ENCODE measurements around the gene CCR5. TPM values are rescaled to one million over a fixed set of nuclear protein-coding genes. Genes with fewer than 3 reads are reported as not detected.

Gene CCR5
- total RNA-seq, 1 experiment from 2014 or later: not detected

GRCh38 chr3:46395766-46396530, 25.2 kb downstream of the CCR5 start:
- Histone ChIP-seq H3K9me3 (ENCODE audit: control insufficient read depth in 1 of 2, insufficient read depth in 1 of 2, low read depth in 1 of 2, low read length in 2 of 2) (no peaks in the 10 kb centered on the region), H3K4me1 (ENCODE audit: control insufficient read depth in 1 of 2, insufficient read depth in 2 of 2, low read length in 2 of 2) (no peaks in the 10 kb centered on the region), H3K27me3 (ENCODE audit: insufficient read depth, low read length) (no peaks in the 10 kb centered on the region), H3K27ac (ENCODE audit: low read depth, low read length) (no peak overlapping the region), H3K9me2 (ENCODE audit: insufficient read depth) (no peaks in the 10 kb centered on the region), H3K36me3 (ENCODE audit: control insufficient read depth in 1 of 2, insufficient read depth in 2 of 2, low read length in 2 of 2) (no peaks in the 10 kb centered on the region), H4K20me1 (ENCODE audit: insufficient read depth) (no peaks in the 10 kb centered on the region), H3K9ac (ENCODE audit: low read length) (no peak overlapping the region), H3K79me2 (ENCODE audit: insufficient read depth, low read length) (no peaks in the 10 kb centered on the region), H3K4me3 (replicated peaks in 1 of 2; ENCODE audit: low read depth in 1 of 2, low read length in 2 of 2) (no peak overlapping the region), H3K4me2 (ENCODE audit: low read length) (no peak overlapping the region), H2AFZ (ENCODE audit: low read depth, low read length, poor library complexity, severe bottlenecking) (no peak overlapping the region)
- intact Hi-C loops (cut with micrococcal nuclease): no loop called here
- ChIA-PET RAD21 (ENCODE audit: low non-redundant PET in 1 of 2, low total read pairs in 2 of 2, uncharacterized antibody in 2 of 2, unreplicated experiment in 2 of 2) (no interaction called here), CTCF (no interaction called here), POLR2A (no interaction called here)
- BruUV-seq (replicated peaks): no TSS peak
- ATAC-seq (no peak), DNase-seq (ENCODE audit: low read depth, low spot score) (no peak)
- TF ChIP-seq CBX3 (IDR thresholded peaks at IDR 0.05; ENCODE audit: low read depth) (no peak), POLR2AphosphoS5 (IDR thresholded peaks at IDR 0.05; ENCODE audit: low read depth, low read length) (no peak)

- ATAC-seq (no peak), DNase-seq (ENCODE audit: low read depth, low spot score) (no peak)
- intact Hi-C loops (cut with micrococcal nuclease): no loop called here
- no peaks in the 10 kb centered on the region for H3K9me2 ChIP-seq (ENCODE audit: insufficient read depth)
- H3K9me3 ChIP-seq (ENCODE audit: control insufficient read depth in 1 of 2, insufficient read depth in 1 of 2, low read depth in 1 of 2, low read length in 2 of 2): no peaks in the 10 kb centered on the region
- no TSS peak for BruUV-seq (replicated peaks)
- H2AFZ ChIP-seq (ENCODE audit: low read depth, low read length, poor library complexity, severe bottlenecking): no peak overlapping the region
- H3K27ac ChIP-seq (ENCODE audit: low read depth, low read length): no peak overlapping the region
- H4K20me1 ChIP-seq (ENCODE audit: insufficient read depth): no peaks in the 10 kb centered on the region
- ChIA-PET RAD21 (ENCODE audit: low non-redundant PET in 1 of 2, low total read pairs in 2 of 2, uncharacterized antibody in 2 of 2, unreplicated experiment in 2 of 2) (no interaction called here), POLR2A (no interaction called here), CTCF (interaction anchor here (1.2 kb wide), 1 partner anchor 14 kb away, joined by 3 read pairs; no protein-coding TSS in a partner anchor)
- no peaks in the 10 kb centered on the region for H3K27me3 ChIP-seq (ENCODE audit: insufficient read depth, low read length)
- H3K36me3 ChIP-seq (ENCODE audit: control insufficient read depth in 1 of 2, insufficient read depth in 2 of 2, low read length in 2 of 2): no peaks in the 10 kb centered on the region
- H3K4me1 ChIP-seq (ENCODE audit: control insufficient read depth in 1 of 2, insufficient read depth in 2 of 2, low read length in 2 of 2): no peaks in the 10 kb centered on the region
- no peak overlapping the region for H3K4me2 ChIP-seq (ENCODE audit: low read length)
- H3K79me2 ChIP-seq (ENCODE audit: insufficient read depth, low read length): no peaks in the 10 kb centered on the region
- H3K9ac ChIP-seq (ENCODE audit: low read length): no peak overlapping the region
- no peak overlapping the region for H3K4me3 ChIP-seq (replicated peaks in 1 of 2; ENCODE audit: low read depth in 1 of 2, low read length in 2 of 2)
- TF ChIP-seq TCF7L2 (IDR thresholded peaks at IDR 0.05; ENCODE audit: borderline replicate concordance, extremely low read depth, insufficient read depth, insufficient read length) (no peak), CBX3 (IDR thresholded peaks at IDR 0.05; ENCODE audit: low read depth) (no peak), POLR2A (IDR thresholded peaks at IDR 0.05; ENCODE audit: borderline replicate concordance, extremely low read depth, insufficient read depth, insufficient read length) (no peak), EZH2phosphoT487 (IDR thresholded peaks at IDR 0.05; ENCODE audit: borderline replicate concordance) (no peak), MAX (IDR thresholded peaks at IDR 0.05) (no peak), EZH2 (IDR thresholded peaks at IDR 0.05) (no peak), ZFX (IDR thresholded peaks at IDR 0.05) (no peak), ZNF274 (IDR thresholded peaks at IDR 0.05; ENCODE audit: low read depth, low read length) (no peak), CEBPB (IDR thresholded peaks at IDR 0.05; ENCODE audit: low read depth) (no peak), EGR1 (IDR thresholded peaks at IDR 0.05; ENCODE audit: low read depth) (no peak), REST (IDR thresholded peaks at IDR 0.05; ENCODE audit: low read depth) (no peak), SIN3A (IDR thresholded peaks at IDR 0.05; ENCODE audit: low read depth) (no peak), SRF (IDR thresholded peaks at IDR 0.05; ENCODE audit: low read depth) (no peak), ZBTB33 (IDR thresholded peaks at IDR 0.05; ENCODE audit: extremely low read depth, insufficient replicate concordance, low read length) (no peak)
Observed at GRCh38 chr3:46397111-46397510, 26.4 kb downstream of the CCR5 start.

Measured in HCT116 (cell line).